HEK293 (cell line): ENCODE results near the gene POLD2.

Experiments used
- ZBTB17 ChIP-seq: fragments of 450-650 bp; formaldehyde crosslinking; IDR thresholded peaks from 2 replicates; pipeline ENCODE4 v1.5.1; 2016; ENCODE audit warnings: missing biosample characterization, missing genetic modification characterization
- ZNF146 ChIP-seq: fragments of 450-650 bp; formaldehyde crosslinking; IDR thresholded peaks from 2 replicates; pipeline ENCODE4 v1.5.1; 2016; ENCODE audit warnings: missing biosample characterization, missing genetic modification characterization
- ZNF645 ChIP-seq: fragments of 450-650 bp; formaldehyde crosslinking; IDR thresholded peaks from 2 replicates; pipeline ENCODE4; 2016; ENCODE audit warnings: missing biosample characterization, missing genetic modification characterization

- TF ChIP-seq ZNF146 (tag by site-specific recombination) (no peak), ZBTB17 (no peak), ZNF645 (tag by site-specific recombination) (no peak)
These were observed 16.0 kb downstream of the POLD2 start for GRCh38 chr7:44107116-44107960.
